ENCODE results near the gene ERO1A. TPM values are rescaled to one million over a fixed set of nuclear protein-coding genes. Genes with fewer than 3 reads are reported as not detected.

The ERO1A gene
- total RNA-seq, 2 experiments from 2014 or later = 187 to 202 TPM

- POLR2A ChIA-PET = interaction anchor here (0.6 kb wide), 1 partner anchor 32 kb away, joined by 3 read pairs; no protein-coding TSS in a partner anchor
- ATAC-seq = no peak
- Mint-ChIP-seq H3K36me3 (ENCODE audit: low read depth) (no peaks in the 10 kb centered on the region), H3K9me3 (peaks cover 4% of the 10 kb centered on the region), H3K27me3 (no peaks in the 10 kb centered on the region), H3K4me3 (no peak overlapping the region), H3K27ac (no peak overlapping the region), H3K4me1 (ENCODE audit: low read depth) (no peaks in the 10 kb centered on the region)
- CTCF ChIA-PET = no interaction called here
- intact Hi-C loops (cut with micrococcal nuclease) = no loop called here
- TF ChIP-seq, protein P1, sequence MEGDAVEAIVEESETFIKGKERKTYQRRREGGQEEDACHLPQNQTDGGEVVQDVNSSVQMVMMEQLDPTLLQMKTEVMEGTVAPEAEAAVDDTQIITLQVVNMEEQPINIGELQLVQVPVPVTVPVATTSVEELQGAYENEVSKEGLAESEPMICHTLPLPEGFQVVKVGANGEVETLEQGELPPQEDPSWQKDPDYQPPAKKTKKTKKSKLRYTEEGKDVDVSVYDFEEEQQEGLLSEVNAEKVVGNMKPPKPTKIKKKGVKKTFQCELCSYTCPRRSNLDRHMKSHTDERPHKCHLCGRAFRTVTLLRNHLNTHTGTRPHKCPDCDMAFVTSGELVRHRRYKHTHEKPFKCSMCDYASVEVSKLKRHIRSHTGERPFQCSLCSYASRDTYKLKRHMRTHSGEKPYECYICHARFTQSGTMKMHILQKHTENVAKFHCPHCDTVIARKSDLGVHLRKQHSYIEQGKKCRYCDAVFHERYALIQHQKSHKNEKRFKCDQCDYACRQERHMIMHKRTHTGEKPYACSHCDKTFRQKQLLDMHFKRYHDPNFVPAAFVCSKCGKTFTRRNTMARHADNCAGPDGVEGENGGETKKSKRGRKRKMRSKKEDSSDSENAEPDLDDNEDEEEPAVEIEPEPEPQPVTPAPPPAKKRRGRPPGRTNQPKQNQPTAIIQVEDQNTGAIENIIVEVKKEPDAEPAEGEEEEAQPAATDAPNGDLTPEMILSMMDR (IDR thresholded peaks at IDR 0.05) = no peak
- no peak for DNase-seq
Observed at GRCh38 chr14:52590318-52590717, 105.0 kb downstream of the ERO1A start.

Other genes starting within 250 kb of the ERO1A start
- 1 to 10 TPM; 5.7 to 6.8 TPM for gene TXNDC16, start 143.1 kb downstream of the ERO1A start, total RNA-seq
- gene GPR137C, start 142.7 kb downstream of the ERO1A start, total RNA-seq = under 1 TPM; 0.05 to 0.11 TPM
- 100 to 1,000 TPM; 104 to 105 TPM for gene PSMC6, start 11.6 kb upstream of the ERO1A start, total RNA-seq
- 10 to 100 TPM; 13.0 to 13.2 TPM for gene STYX, start 34.6 kb upstream of the ERO1A start, total RNA-seq
- 10 to 100 TPM; 30.2 to 33.1 TPM for gene GNPNAT1, start 96.0 kb upstream of the ERO1A start, total RNA-seq

Measured in activated CD8-positive, alpha-beta T cell treated with anti-CD3 and anti-CD28 coated beads for 36 hours (primary cell).